K562 (cell line): Measurements from ENCODE around the gene CABP2. TPM values are rescaled to one million over a fixed set of nuclear protein-coding genes. Genes with fewer than 3 reads are reported as not detected.

Source experiments
- ARNT ChIP-seq, 2 experiments: fragments of 450-650 bp; IDR thresholded peaks; 2 replicates each; pipeline ENCODE4 v1.6.1; 2016; ENCODE audit warnings: mild to moderate bottlenecking in 1 of 2
- ATF1 ChIP-seq, 2 experiments: fragments of 450-650 bp in 1 of 2; IDR thresholded peaks; 2 replicates each; pipeline ENCODE4 v1.6.1; 2016; ENCODE audit warnings: missing compliant biosample characterization in 1 of 2, missing genetic modification characterization in 1 of 2
- BCOR ChIP-seq: fragments of 450-650 bp; IDR thresholded peaks from 2 replicates; pipeline ENCODE4 v1.6.1; 2016
- BMI1 ChIP-seq: fragments of 150-350 bp; IDR thresholded peaks from 2 replicates; pipeline ENCODE4 v1.6.1; 2014; ENCODE audit warnings: low read length
- CBX8 ChIP-seq: fragments of 200-600 bp; sonication (generic); IDR thresholded peaks from 2 replicates; pipeline ENCODE4 v1.6.1; 2012; ENCODE audit warnings: borderline replicate concordance, mixed run types, low read depth, mild to moderate bottlenecking, moderate library complexity, mixed read lengths, low read length, control low read depth, inconsistent platforms; ENCODE audit not compliant: poor library complexity, severe bottlenecking; ENCODE audit errors: extremely low read depth
- COPS2 ChIP-seq: fragments of 450-650 bp; conservative IDR thresholded peaks from 2 replicates; pipeline ENCODE4 v1.6.1; 2016; ENCODE audit warnings: mild to moderate bottlenecking, moderate library complexity
- CTBP1 ChIP-seq: fragments of 450-650 bp; IDR thresholded peaks from 2 replicates; pipeline ENCODE4 v1.6.1; 2016; ENCODE audit warnings: borderline replicate concordance
- DDX20 ChIP-seq: fragments of 450-650 bp; IDR thresholded peaks from 2 replicates; pipeline ENCODE4 v1.6.1; 2016; ENCODE audit warnings: missing genetic modification characterization, low read depth, mild to moderate bottlenecking, missing compliant biosample characterization, moderate library complexity
- ERF ChIP-seq: fragments of 450-650 bp; formaldehyde crosslinking; IDR thresholded peaks from 2 replicates; pipeline ENCODE4 v1.4.0; 2020; ENCODE audit warnings: mild to moderate bottlenecking, mixed read lengths
- FOXA3 ChIP-seq, 2 experiments: fragments of 450-650 bp in 1 of 2; sonication (generic) in 1 of 2; formaldehyde crosslinking; IDR thresholded peaks in 1 of 2; conservative IDR thresholded peaks in 1 of 2; 2 replicates each; pipeline versions ENCODE4 v1.4.0 to v1.8.0; 2020 to 2022; ENCODE audit warnings: mild to moderate bottlenecking in 2 of 2, missing genetic modification reagents in 1 of 2
- IRF2 ChIP-seq: sonication (generic); formaldehyde crosslinking; IDR thresholded peaks from 2 replicates; pipeline ENCODE4 v1.8.1; 2022; ENCODE audit warnings: mild to moderate bottlenecking, missing genetic modification reagents
- JUND ChIP-seq, 2 experiments: IDR thresholded peaks; 2 replicates in 1 of 2; 3 replicates in 1 of 2; pipeline ENCODE4 v1.6.1; 2011; ENCODE audit warnings: borderline replicate concordance in 2 of 2, low read depth in 2 of 2, low read length in 2 of 2, improper control_type of control experiment in 1 of 2, missing biosample characterization in 1 of 2, missing genetic modification characterization in 1 of 2, missing genetic modification reagents in 1 of 2
- LARP7 ChIP-seq: fragments of 450-650 bp; IDR thresholded peaks from 2 replicates; pipeline ENCODE4 v1.6.1; 2016
- NCOA1 ChIP-seq: fragments of 450-650 bp; IDR thresholded peaks from 2 replicates; pipeline ENCODE4 v1.6.1; 2016; ENCODE audit warnings: low read depth
- NELFE ChIP-seq: IDR thresholded peaks from 2 replicates; pipeline ENCODE4 v1.6.1; 2011; ENCODE audit warnings: mild to moderate bottlenecking; ENCODE audit not compliant: insufficient read depth, insufficient read length
- TRIM24 ChIP-seq, 2 experiments: fragments of 450-650 bp; IDR thresholded peaks; 2 replicates each; pipeline ENCODE4 v1.6.1; 2016
- TRIM28 ChIP-seq: fragments of 450-650 bp; IDR thresholded peaks from 2 replicates; pipeline ENCODE4 v1.6.1; 2017
- ZBTB17 ChIP-seq: fragments of 450-650 bp; formaldehyde crosslinking; IDR thresholded peaks from 2 replicates; pipeline ENCODE4 v1.4.0; 2020; ENCODE audit warnings: mild to moderate bottlenecking
- ZNF274 ChIP-seq: IDR thresholded peaks from 2 replicates; pipeline ENCODE4 v1.6.1; 2011; ENCODE audit warnings: low read depth, mild to moderate bottlenecking, low read length, moderate library complexity, borderline replicate concordance
- ZNF282 ChIP-seq: sonication (generic); formaldehyde crosslinking; IDR thresholded peaks from 2 replicates; pipeline ENCODE4 v1.8.1; 2023; ENCODE audit warnings: missing genetic modification reagents
- ZNF551 ChIP-seq: fragments of 250-450 bp; sonication (Bioruptor Pico); IDR thresholded peaks from 2 replicates; pipeline ENCODE4 v1.5.0; 2021; ENCODE audit warnings: mild to moderate bottlenecking, moderate library complexity
- polyA plus RNA-seq, 8 experiments: library from polyadenylated mRNA; depleted of rRNA in 4 of 8; stranded (reverse) in 5 of 8; unstranded in 3 of 8; fragments of >200 nt; fragmentation: Nextera tagmentation in 2 of 8; fragmentation: Illumina TruSeq in 1 of 8; extraction: Ambion mirVana in 2 of 8; extraction: Trizol in 1 of 8; gene quantifications; 2 replicates each; pipeline versions ENCODE4 v1.2.1 to v1.2.3, GENCODE V29; 2011 to 2014; ENCODE audit warnings: inconsistent platforms in 1 of 8, missing spikeins in 1 of 8
- total RNA-seq, 7 experiments: library from RNA; depleted of rRNA in 6 of 7; stranded (reverse); fragments of >200 nt in 6 of 7; fragmentation: Illumina TruSeq in 2 of 7; extraction: Trizol in 2 of 7; gene quantifications; 2 replicates each; pipeline versions ENCODE4 v1.2.1 to v1.2.3, GENCODE V29; 2011 to 2021; ENCODE audit warnings: low replicate concordance in 1 of 7
- TF ChIP-seq, protein P1 (sequence below), 2 experiments: fragments of 450-650 bp; IDR thresholded peaks; 2 replicates each; pipeline ENCODE4 v1.6.1; 2018; ENCODE audit warnings: mild to moderate bottlenecking in 2 of 2, low read depth in 1 of 2; ENCODE audit not compliant: partially characterized antibody in 2 of 2
- TF ChIP-seq, protein P2 (sequence below), 2 experiments: fragments of 450-650 bp in 1 of 2; sonication (generic) in 1 of 2; formaldehyde crosslinking; conservative IDR thresholded peaks; 2 replicates each; pipeline versions ENCODE4 v1.4.0 to v1.8.1; 2020 to 2022; ENCODE audit warnings: mild to moderate bottlenecking in 1 of 2, missing genetic modification reagents in 1 of 2
- TF ChIP-seq, protein P3 (sequence below): fragments of 450-650 bp; formaldehyde crosslinking; IDR thresholded peaks from 2 replicates; pipeline ENCODE4 v1.4.0; 2020; ENCODE audit warnings: mild to moderate bottlenecking, moderate library complexity

The CABP2 gene
- total and polyA plus RNA-seq, 9 of the 15 experiments (the other 6 are each of a cell fraction or from before 2014, with no cell fraction given): not detected

DNA sequence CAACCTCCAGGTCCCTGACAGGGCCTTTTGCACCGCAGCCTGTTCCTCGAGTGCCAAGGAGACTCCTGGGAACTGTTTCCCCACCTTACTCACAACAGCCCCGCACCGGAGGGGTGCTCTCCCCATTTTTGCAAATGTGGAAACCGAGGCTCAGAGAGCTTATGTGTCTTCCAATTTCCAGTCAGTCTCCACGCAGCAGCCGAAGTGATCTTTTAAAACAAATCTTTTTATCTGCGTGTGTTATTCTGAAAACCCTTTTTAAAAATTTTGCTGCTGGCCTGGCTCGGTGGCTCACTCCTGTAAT, 53.8 kb downstream of the CABP2 start (continued):
- TF ChIP-seq, protein P1, sequence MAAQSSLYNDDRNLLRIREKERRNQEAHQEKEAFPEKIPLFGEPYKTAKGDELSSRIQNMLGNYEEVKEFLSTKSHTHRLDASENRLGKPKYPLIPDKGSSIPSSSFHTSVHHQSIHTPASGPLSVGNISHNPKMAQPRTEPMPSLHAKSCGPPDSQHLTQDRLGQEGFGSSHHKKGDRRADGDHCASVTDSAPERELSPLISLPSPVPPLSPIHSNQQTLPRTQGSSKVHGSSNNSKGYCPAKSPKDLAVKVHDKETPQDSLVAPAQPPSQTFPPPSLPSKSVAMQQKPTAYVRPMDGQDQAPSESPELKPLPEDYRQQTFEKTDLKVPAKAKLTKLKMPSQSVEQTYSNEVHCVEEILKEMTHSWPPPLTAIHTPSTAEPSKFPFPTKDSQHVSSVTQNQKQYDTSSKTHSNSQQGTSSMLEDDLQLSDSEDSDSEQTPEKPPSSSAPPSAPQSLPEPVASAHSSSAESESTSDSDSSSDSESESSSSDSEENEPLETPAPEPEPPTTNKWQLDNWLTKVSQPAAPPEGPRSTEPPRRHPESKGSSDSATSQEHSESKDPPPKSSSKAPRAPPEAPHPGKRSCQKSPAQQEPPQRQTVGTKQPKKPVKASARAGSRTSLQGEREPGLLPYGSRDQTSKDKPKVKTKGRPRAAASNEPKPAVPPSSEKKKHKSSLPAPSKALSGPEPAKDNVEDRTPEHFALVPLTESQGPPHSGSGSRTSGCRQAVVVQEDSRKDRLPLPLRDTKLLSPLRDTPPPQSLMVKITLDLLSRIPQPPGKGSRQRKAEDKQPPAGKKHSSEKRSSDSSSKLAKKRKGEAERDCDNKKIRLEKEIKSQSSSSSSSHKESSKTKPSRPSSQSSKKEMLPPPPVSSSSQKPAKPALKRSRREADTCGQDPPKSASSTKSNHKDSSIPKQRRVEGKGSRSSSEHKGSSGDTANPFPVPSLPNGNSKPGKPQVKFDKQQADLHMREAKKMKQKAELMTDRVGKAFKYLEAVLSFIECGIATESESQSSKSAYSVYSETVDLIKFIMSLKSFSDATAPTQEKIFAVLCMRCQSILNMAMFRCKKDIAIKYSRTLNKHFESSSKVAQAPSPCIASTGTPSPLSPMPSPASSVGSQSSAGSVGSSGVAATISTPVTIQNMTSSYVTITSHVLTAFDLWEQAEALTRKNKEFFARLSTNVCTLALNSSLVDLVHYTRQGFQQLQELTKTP (IDR thresholded peaks at IDR 0.05; ENCODE audit: low read depth in 1 of 2, partially characterized antibody in 2 of 2): no peak
- TF ChIP-seq CTBP1: no peak
- no peak for TF ChIP-seq COPS2
- no peak for TF ChIP-seq JUND (IDR thresholded peaks at IDR 0.05; ENCODE audit: borderline replicate concordance, low read depth, low read length)
- TF ChIP-seq JUND (tag; IDR thresholded peaks at IDR 0.05; ENCODE audit: borderline replicate concordance, low read depth, low read length): no peak
- TF ChIP-seq NELFE: no peak
- TF ChIP-seq DDX20 (tag): no peak
- TF ChIP-seq, protein P2, sequence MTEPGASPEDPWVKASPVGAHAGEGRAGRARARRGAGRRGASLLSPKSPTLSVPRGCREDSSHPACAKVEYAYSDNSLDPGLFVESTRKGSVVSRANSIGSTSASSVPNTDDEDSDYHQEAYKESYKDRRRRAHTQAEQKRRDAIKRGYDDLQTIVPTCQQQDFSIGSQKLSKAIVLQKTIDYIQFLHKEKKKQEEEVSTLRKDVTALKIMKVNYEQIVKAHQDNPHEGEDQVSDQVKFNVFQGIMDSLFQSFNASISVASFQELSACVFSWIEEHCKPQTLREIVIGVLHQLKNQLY (CRISPR knock-in tag; conservative IDR thresholded peaks at IDR 0.05): no peak
- TF ChIP-seq IRF2 (CRISPR knock-in tag): no peak
- TF ChIP-seq FOXA3 (CRISPR knock-in tag; conservative IDR thresholded peaks at IDR 0.05 in 1 of 2, IDR thresholded peaks at IDR 0.05 in 1 of 2): no peak
- peak; percentile 81; the same call in 1 of the 2 replicates for TF ChIP-seq ERF (CRISPR knock-in tag)
- TF ChIP-seq ZBTB17 (CRISPR knock-in tag): no peak
- no peak for TF ChIP-seq BMI1
- no peak for TF ChIP-seq ATF1 (CRISPR knock-in tag; IDR thresholded peaks at IDR 0.05)
- peak; percentile 60 for TF ChIP-seq ATF1 (tag; IDR thresholded peaks at IDR 0.05)
- no peak for TF ChIP-seq TRIM24 (IDR thresholded peaks at IDR 0.05)
- no peak; the same call in 1 of the 2 replicates for TF ChIP-seq TRIM28
- TF ChIP-seq CBX8: no peak
- TF ChIP-seq, protein P3, sequence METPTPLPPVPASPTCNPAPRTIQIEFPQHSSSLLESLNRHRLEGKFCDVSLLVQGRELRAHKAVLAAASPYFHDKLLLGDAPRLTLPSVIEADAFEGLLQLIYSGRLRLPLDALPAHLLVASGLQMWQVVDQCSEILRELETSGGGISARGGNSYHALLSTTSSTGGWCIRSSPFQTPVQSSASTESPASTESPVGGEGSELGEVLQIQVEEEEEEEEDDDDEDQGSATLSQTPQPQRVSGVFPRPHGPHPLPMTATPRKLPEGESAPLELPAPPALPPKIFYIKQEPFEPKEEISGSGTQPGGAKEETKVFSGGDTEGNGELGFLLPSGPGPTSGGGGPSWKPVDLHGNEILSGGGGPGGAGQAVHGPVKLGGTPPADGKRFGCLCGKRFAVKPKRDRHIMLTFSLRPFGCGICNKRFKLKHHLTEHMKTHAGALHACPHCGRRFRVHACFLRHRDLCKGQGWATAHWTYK (CRISPR knock-in tag): no peak
- 0 out of 2 replicates have a peak, but pooled peaks have one; percentile 8 for TF ChIP-seq BCOR
- TF ChIP-seq LARP7: no peak
- TF ChIP-seq ARNT (IDR thresholded peaks at IDR 0.05): no peak
- no peak for TF ChIP-seq ZNF282 (CRISPR knock-in tag)
- TF ChIP-seq ZNF274: no peak
- TF ChIP-seq ZNF551: no peak
- no peak for TF ChIP-seq NCOA1
